Hematopoietic multipotent progenitor cell (in vitro differentiated cells): Measurements from ENCODE around the gene NT5C. TPM values are rescaled to one million over a fixed set of nuclear protein-coding genes. Genes with fewer than 3 reads are reported as not detected.

Experiments used
- small RNA-seq: library from RNA; depleted of rRNA; stranded (forward); fragments of <200 nt; gene quantifications from one replicate; pipeline ENCODE3, GENCODE V24; 2012
- total RNA-seq: library from RNA; depleted of rRNA; stranded (reverse); fragments of >200 nt; gene quantifications from one replicate; pipeline ENCODE4 v1.2.3, GENCODE V29; 2012

NT5C gene
- total RNA-seq, 1 donor = 87.5 TPM

Small RNA genes within 50 kb of the gene (small RNA-seq; reads per million reads assigned to genes)
- gene RF00019 = not detected

Other genes with a start within 250 kb of the NT5C start
- not detected for gene FADS6, start 238.1 kb downstream of the NT5C start, total RNA-seq
- gene USH1G, start 208.5 kb downstream of the NT5C start, total RNA-seq = under 0.01 TPM
- not detected for gene OTOP2, start 207.5 kb downstream of the NT5C start, total RNA-seq
- not detected for gene OTOP3, start 195.8 kb downstream of the NT5C start, total RNA-seq
- gene HID1, start 159.0 kb downstream of the NT5C start, total RNA-seq = 1.1 TPM
- 2.2 TPM for gene CDR2L, start 144.1 kb downstream of the NT5C start, total RNA-seq
- 16.7 TPM for gene MRPL58, start 119.1 kb downstream of the NT5C start, total RNA-seq
- 73.5 TPM for gene ATP5PD, start 84.8 kb downstream of the NT5C start, total RNA-seq
- gene KCTD2, start 84.5 kb downstream of the NT5C start, total RNA-seq = 18.6 TPM
- gene SLC16A5, start 43.8 kb downstream of the NT5C start, total RNA-seq = 47.4 TPM
- 10.8 TPM for gene ARMC7, start 21.8 kb downstream of the NT5C start, total RNA-seq
- gene JPT1, start 22.8 kb upstream of the NT5C start, total RNA-seq = 30.2 TPM
- 50.9 TPM for gene SUMO2, start 51.2 kb upstream of the NT5C start, total RNA-seq
- 35.8 TPM for gene NUP85, start 73.9 kb upstream of the NT5C start, total RNA-seq
- 31.0 TPM for gene GGA3, start 129.9 kb upstream of the NT5C start, total RNA-seq
- 38.2 TPM for gene MRPS7, start 130.1 kb upstream of the NT5C start, total RNA-seq
- 53.1 TPM for gene MIF4GD, start 139.5 kb upstream of the NT5C start, total RNA-seq
- gene SLC25A19, start 157.7 kb upstream of the NT5C start, total RNA-seq = 28.8 TPM